HCT116 (cell line): ENCODE results near the gene PAM16. TPM values are rescaled to one million over a fixed set of nuclear protein-coding genes. Genes with fewer than 3 reads are reported as not detected.

ENCODE experiments used
- ATAC-seq: fragments of 200-7000 bp; cut with Tn5 transposase; 2 replicates; pipeline ENCODE4 v1.9.1; 2020; ENCODE audit warnings: mild to moderate bottlenecking, moderate library complexity
- BruUV-seq: library from RNA; stranded (reverse); fragments of 400-500 nt; replicated peaks from 2 replicates; lab custom pipeline; 2021; lab: Mats Ljungman, UMichigan
- CTCF ChIA-PET: fragments of 300-600 bp; sonication (Branson Sonifier 250); formaldehyde crosslinking; loops from one replicate; lab custom pipeline; 2021; ENCODE audit warnings: antibody characterized with exemption; lab: Charles Lee
- POLR2A ChIA-PET: fragments of 300-600, 350-600 bp; sonication (Branson Sonifier 250); formaldehyde crosslinking; loops from one replicate; lab custom pipeline; 2021; ENCODE audit warnings: antibody characterized with exemption; lab: Charles Lee
- RAD21 ChIA-PET, 2 experiments: fragments of 300-600 bp; sonication (Branson Sonifier 250); formaldehyde crosslinking; loops; one replicate each; lab custom pipeline; 2023; ENCODE audit warnings: low total read pairs in 2 of 2; ENCODE audit not compliant: uncharacterized antibody in 2 of 2, unreplicated experiment in 2 of 2, low non-redundant PET in 1 of 2; lab: Charles Lee
- DNase-seq: peaks from one replicate; pipeline ENCODE4 v3.0.0-alpha.2; 2010; ENCODE audit warnings: low read depth, low spot score
- H2AFZ ChIP-seq: fragments of 200-600 bp; shearing (Covaris generic), sonication (generic); 2 replicates; pipeline ENCODE4 v1.6.1; 2017; ENCODE audit warnings: low read depth, mixed run types, mixed read lengths, antibody characterized with exemption, low read length; ENCODE audit not compliant: poor library complexity, severe bottlenecking
- H3K27ac ChIP-seq: 2 replicates; pipeline ENCODE4 v1.5.1; 2012; ENCODE audit warnings: low read depth, low read length
- H3K27me3 ChIP-seq: fragments of 200-600 bp; sonication (generic); 2 replicates; pipeline ENCODE4 v1.6.1; 2016; ENCODE audit warnings: mixed run types, low read length, mixed read lengths; ENCODE audit not compliant: insufficient read depth
- H3K36me3 ChIP-seq, 2 experiments: fragments of 200-500 bp in 1 of 2; fragments of 200-600 bp in 1 of 2; sonication (Bioruptor generic) in 1 of 2; sonication (generic) in 1 of 2; 2 replicates each; pipeline versions ENCODE4 v1.5.1 to v1.6.1; 2014 to 2016; ENCODE audit warnings: low read length in 2 of 2, inconsistent platforms in 1 of 2, mixed read lengths in 1 of 2, mixed run types in 1 of 2; ENCODE audit not compliant: insufficient read depth in 2 of 2, control insufficient read depth in 1 of 2
- H3K4me1 ChIP-seq, 2 experiments: fragments of 200-600 bp in 1 of 2; sonication (generic) in 1 of 2; 2 replicates each; pipeline versions ENCODE4 v1.5.1 to v1.6.1; 2012 to 2017; ENCODE audit warnings: low read length in 2 of 2, inconsistent platforms in 1 of 2, mild to moderate bottlenecking in 1 of 2, mixed read lengths in 1 of 2, mixed run types in 1 of 2, moderate library complexity in 1 of 2; ENCODE audit not compliant: insufficient read depth in 2 of 2, control insufficient read depth in 1 of 2
- H3K4me2 ChIP-seq: fragments of 200-600 bp; sonication (generic); 2 replicates; pipeline ENCODE4 v1.6.1; 2017; ENCODE audit warnings: mixed run types, low read length, mixed read lengths
- H3K4me3 ChIP-seq, 2 experiments: fragments of 200-600 bp in 1 of 2; sonication (generic) in 1 of 2; replicated peaks in 1 of 2; 2 replicates each; pipeline ENCODE4 v1.5.1; 2011 to 2016; ENCODE audit warnings: low read length in 2 of 2, control low read depth in 1 of 2, low read depth in 1 of 2, mild to moderate bottlenecking in 1 of 2, mixed read lengths in 1 of 2, mixed run types in 1 of 2
- H3K79me2 ChIP-seq: fragments of 200-600 bp; sonication (generic); 2 replicates; pipeline ENCODE4 v1.6.1; 2017; ENCODE audit warnings: mild to moderate bottlenecking, mixed run types, low read length, moderate library complexity, mixed read lengths; ENCODE audit not compliant: insufficient read depth
- H3K9ac ChIP-seq: fragments of 200-600 bp; sonication (generic); 2 replicates; pipeline ENCODE4 v1.6.1; 2016; ENCODE audit warnings: low read length, mixed read lengths
- H3K9me2 ChIP-seq: fragments of 200-600 bp; sonication (generic), shearing (Covaris generic); 2 replicates; pipeline ENCODE4 v1.6.1; 2017; ENCODE audit warnings: mixed run types, mild to moderate bottlenecking, moderate library complexity; ENCODE audit not compliant: insufficient read depth
- H3K9me3 ChIP-seq, 2 experiments: fragments of 200-500 bp in 1 of 2; fragments of 200-600 bp in 1 of 2; sonication (Bioruptor generic) in 1 of 2; sonication (generic) in 1 of 2; 2 replicates each; pipeline ENCODE4 v1.6.1; 2014 to 2017; ENCODE audit warnings: low read length in 2 of 2, mixed read lengths in 2 of 2, inconsistent platforms in 1 of 2, low read depth in 1 of 2, mild to moderate bottlenecking in 1 of 2, mixed run types in 1 of 2, moderate library complexity in 1 of 2; ENCODE audit not compliant: control insufficient read depth in 1 of 2, insufficient read depth in 1 of 2
- H4K20me1 ChIP-seq: fragments of 200-600 bp; sonication (generic), shearing (Covaris generic); 2 replicates; pipeline ENCODE4 v1.6.1; 2017; ENCODE audit warnings: mixed run types, mild to moderate bottlenecking, moderate library complexity; ENCODE audit not compliant: insufficient read depth
- ATF3 ChIP-seq: IDR thresholded peaks from 2 replicates; pipeline ENCODE4 v1.6.1; 2012
- ELF1 ChIP-seq: IDR thresholded peaks from 2 replicates; pipeline ENCODE4 v1.6.1; 2012; ENCODE audit warnings: low read depth, borderline replicate concordance
- EZH2 ChIP-seq: fragments of 200-600 bp; sonication (generic); IDR thresholded peaks from 2 replicates; pipeline ENCODE4 v1.6.1; 2017; ENCODE audit warnings: antibody characterized with exemption, mixed run types
- EZH2phosphoT487 ChIP-seq: fragments of 200-600 bp; IDR thresholded peaks from 2 replicates; pipeline ENCODE4 v1.6.1; 2018; ENCODE audit warnings: antibody characterized with exemption, borderline replicate concordance
- FOSL1 ChIP-seq: IDR thresholded peaks from 2 replicates; pipeline ENCODE4 v1.6.1; 2012; ENCODE audit warnings: low read depth
- JUND ChIP-seq: IDR thresholded peaks from 2 replicates; pipeline ENCODE4 v1.6.1; 2012
- POLR2AphosphoS5 ChIP-seq: IDR thresholded peaks from 2 replicates; pipeline ENCODE4 v1.6.1; 2011; ENCODE audit warnings: mild to moderate bottlenecking, low read depth, low read length, moderate library complexity
- RAD21 ChIP-seq: IDR thresholded peaks from 2 replicates; pipeline ENCODE4 v1.6.1; 2012; ENCODE audit warnings: low read depth, mild to moderate bottlenecking
- REST ChIP-seq: IDR thresholded peaks from 2 replicates; pipeline ENCODE4 v1.6.1; 2012; ENCODE audit warnings: low read depth
- SIN3A ChIP-seq: IDR thresholded peaks from 2 replicates; pipeline ENCODE4 v1.6.1; 2012; ENCODE audit warnings: low read depth
- SP1 ChIP-seq: IDR thresholded peaks from 2 replicates; pipeline ENCODE4 v1.6.1; 2012; ENCODE audit warnings: low read depth
- SRF ChIP-seq: IDR thresholded peaks from 2 replicates; pipeline ENCODE4 v1.6.1; 2012; ENCODE audit warnings: low read depth
- ZBTB33 ChIP-seq: IDR thresholded peaks from 2 replicates; pipeline ENCODE4 v1.6.1; 2011; ENCODE audit warnings: mild to moderate bottlenecking, low read length, moderate library complexity; ENCODE audit not compliant: insufficient replicate concordance; ENCODE audit errors: extremely low read depth
- intact Hi-C: fragments of 100-400 bp; cut with micrococcal nuclease; formaldehyde crosslinking; loops from 2 replicates; pipeline ENCODE4 v1.10.0; 2022
- total RNA-seq: library from RNA; stranded (reverse); gene quantifications from one replicate; pipeline ENCODE4 v1.2.1, GENCODE V29; 2021; ENCODE audit not compliant: unreplicated experiment

Gene PAM16
- total RNA-seq, 1 experiment from 2014 or later: 102 TPM

GRCh38 chr16:4337540-4338088, 13.5 kb downstream of the PAM16 start:
- ATAC-seq (peak; percentile 12), DNase-seq (no peak)
- RAD21 ChIA-PET: no interaction called here
- no peak overlapping the region; the same call in 1 of the 2 replicates for H3K27ac ChIP-seq
- H3K9me3 ChIP-seq: no peaks in the 10 kb centered on the region
- H3K4me2 ChIP-seq: no peak overlapping the region
- no peak overlapping the region for H3K4me3 ChIP-seq
- peaks cover 7 to 30% of the 10 kb centered on the region in 2 experiments; a peak in 2 of 4 replicates for H3K36me3 ChIP-seq
- TF ChIP-seq SRF (no peak), POLR2AphosphoS5 (peak; percentile 34; the same call in 1 of the 2 replicates)
- POLR2A ChIA-PET: no interaction called here
- CTCF ChIA-PET: interaction anchor here (1.2 kb wide), 1 partner anchor 77 kb away, joined by 3 read pairs; no protein-coding TSS in a partner anchor
- H3K4me1 ChIP-seq: no peaks in the 10 kb centered on the region
- no peak overlapping the region for H3K9ac ChIP-seq
- H3K27me3 ChIP-seq: no peaks in the 10 kb centered on the region
- H3K9me2 ChIP-seq: no peaks in the 10 kb centered on the region
- H4K20me1 ChIP-seq: no peaks in the 10 kb centered on the region
- intact Hi-C loops: no loop called here
- peaks cover 35% of the 10 kb centered on the region for H3K79me2 ChIP-seq
- no peak overlapping the region for H2AFZ ChIP-seq
- BruUV-seq: no TSS peak

GRCh38 chr16:4336701-4337539, 14.2 kb downstream of the PAM16 start:
- no TSS peak for BruUV-seq
- no peak overlapping the region for H2AFZ ChIP-seq
- H3K79me2 ChIP-seq: peaks cover 35% of the 10 kb centered on the region
- no peak overlapping the region for H3K27ac ChIP-seq
- DNase-seq (no peak), ATAC-seq (no peak; the same call in 1 of the 2 replicates)
- POLR2A ChIA-PET: no interaction called here
- H3K27me3 ChIP-seq: no peaks in the 10 kb centered on the region
- no peak overlapping the region for H3K4me3 ChIP-seq
- RAD21 ChIA-PET: no interaction called here
- CTCF ChIA-PET: interaction anchor here (1.0 to 1.2 kb wide), 2 partner anchors 77 to 83 kb away, joined by 3 read pairs; no protein-coding TSS in a partner anchor
- H3K36me3 ChIP-seq: peaks cover 7 to 30% of the 10 kb centered on the region in 2 experiments; a peak in 2 of 4 replicates
- no peak overlapping the region for H3K4me2 ChIP-seq
- H3K4me1 ChIP-seq: no peaks in the 10 kb centered on the region
- no peaks in the 10 kb centered on the region for H3K9me3 ChIP-seq
- H3K9me2 ChIP-seq: no peaks in the 10 kb centered on the region
- H3K9ac ChIP-seq: no peak overlapping the region
- intact Hi-C loops: no loop called here
- H4K20me1 ChIP-seq: no peaks in the 10 kb centered on the region
- TF ChIP-seq JUND (no peak), FOSL1 (no peak), EZH2 (no peak), ATF3 (no peak), REST (no peak), SIN3A (no peak), ZBTB33 (no peak), RAD21 (no peak), SP1 (no peak), ELF1 (no peak), EZH2phosphoT487 (no peak)
